ENCODE data around the gene SLC10A2.

DNA sequence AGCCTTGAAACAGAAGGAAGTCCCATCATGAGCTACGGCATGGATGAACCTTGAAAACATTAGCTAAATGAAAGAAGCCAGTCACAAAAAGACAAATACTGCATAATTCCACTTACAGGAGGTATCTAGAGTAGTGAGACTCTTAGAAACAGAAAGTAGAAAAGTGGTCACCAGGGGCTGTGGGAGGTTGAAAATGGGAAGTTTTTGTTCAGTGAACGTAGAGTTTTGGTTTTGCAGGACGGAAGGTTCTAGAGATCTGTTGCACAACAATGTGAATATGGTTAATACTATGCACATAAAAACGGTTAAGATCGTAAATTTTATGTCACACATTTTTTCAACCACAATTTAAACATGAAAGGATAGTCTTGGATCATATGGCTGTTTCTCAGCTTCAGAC lies 11.9 kb upstream of the SLC10A2 start:
- TF ChIP-seq CTCF (conservative IDR thresholded peaks at IDR 0.05 in 1 of 2, IDR thresholded peaks at IDR 0.05 in 1 of 2; ENCODE audit: extremely low read depth in 1 of 2, insufficient read depth in 1 of 2, low read depth in 1 of 2, low read length in 2 of 2): no peak
- no peak for TF ChIP-seq EZH2 (IDR thresholded peaks at IDR 0.05; ENCODE audit: borderline replicate concordance, low read length)
